H9 (cell line): ENCODE results near the gene ZNF616. TPM values are rescaled to one million over a fixed set of nuclear protein-coding genes. Genes with fewer than 3 reads are reported as not detected.

Experiments used
- DNase-seq: peaks from one replicate; pipeline ENCODE4 v3.0.0-alpha.2; 2017
- H2AFZ ChIP-seq: one replicate; pipeline ENCODE4 v1.6.1; 2013; ENCODE audit warnings: mild to moderate bottlenecking, low read length, control low read depth, moderate library complexity
- H2AK5ac ChIP-seq: 2 replicates; pipeline ENCODE4 v1.6.1; 2013; ENCODE audit warnings: low read length, control low read depth, mixed read lengths; ENCODE audit not compliant: insufficient read length
- H2BK120ac ChIP-seq: one replicate; pipeline ENCODE4 v1.6.1; 2013; ENCODE audit warnings: low read depth, mild to moderate bottlenecking, low read length, control low read depth, inconsistent platforms; ENCODE audit not compliant: poor library complexity, severe bottlenecking
- H2BK12ac ChIP-seq: 2 replicates; pipeline ENCODE4 v1.6.1; 2013; ENCODE audit warnings: low read length, control low read depth, mixed read lengths, low read depth; ENCODE audit not compliant: insufficient read length
- H2BK15ac ChIP-seq: 2 replicates; pipeline ENCODE4 v1.6.1; 2013; ENCODE audit warnings: low read depth, low read length, control low read depth
- H2BK20ac ChIP-seq: one replicate; pipeline ENCODE4 v1.6.1; 2013; ENCODE audit warnings: low read depth, mild to moderate bottlenecking, low read length, control low read depth, inconsistent platforms; ENCODE audit not compliant: poor library complexity, severe bottlenecking
- H2BK5ac ChIP-seq: 2 replicates; pipeline ENCODE4 v1.6.1; 2013; ENCODE audit warnings: low read length, control low read depth, mixed read lengths; ENCODE audit not compliant: insufficient read length
- H3K14ac ChIP-seq: 2 replicates; pipeline ENCODE4 v1.6.1; 2013; ENCODE audit warnings: low read length, control low read depth; ENCODE audit not compliant: insufficient read depth
- H3K18ac ChIP-seq: 2 replicates; pipeline ENCODE4 v1.6.1; 2013; ENCODE audit warnings: low read depth, mild to moderate bottlenecking, mixed read lengths, low read length, control low read depth; ENCODE audit not compliant: insufficient read length
- H3K23ac ChIP-seq: 2 replicates; pipeline ENCODE4 v1.6.1; 2013; ENCODE audit warnings: low read length, control low read depth, mixed read lengths, low read depth; ENCODE audit not compliant: insufficient read length
- H3K23me2 ChIP-seq: 2 replicates; pipeline ENCODE4 v1.6.1; 2013; ENCODE audit warnings: low read depth, mild to moderate bottlenecking, mixed read lengths, low read length, control low read depth; ENCODE audit not compliant: insufficient read length, poor library complexity, severe bottlenecking
- H3K27ac ChIP-seq: 2 replicates; pipeline ENCODE4 v1.5.1; 2013; ENCODE audit warnings: low read length, control low read depth, mixed read lengths, low read depth; ENCODE audit not compliant: insufficient read length
- H3K27me3 ChIP-seq: 2 replicates; pipeline ENCODE4 v1.6.1; 2013; ENCODE audit warnings: low read length, control low read depth, inconsistent platforms; ENCODE audit not compliant: insufficient read depth
- H3K4ac ChIP-seq: 2 replicates; pipeline ENCODE4 v1.6.1; 2013; ENCODE audit warnings: low read depth, mild to moderate bottlenecking, control low read depth, inconsistent platforms, low read length, moderate library complexity
- H3K4me1 ChIP-seq: 2 replicates; pipeline ENCODE4 v1.6.1; 2013; ENCODE audit warnings: low read length, control low read depth, inconsistent platforms; ENCODE audit not compliant: insufficient read depth
- H3K4me2 ChIP-seq: 2 replicates; pipeline ENCODE4 v1.6.1; 2013; ENCODE audit warnings: low read length, control low read depth, mixed read lengths; ENCODE audit not compliant: insufficient read length, insufficient read depth
- H3K56ac ChIP-seq: 2 replicates; pipeline ENCODE4 v1.6.1; 2013; ENCODE audit warnings: low read depth, mild to moderate bottlenecking, mixed read lengths, low read length, control low read depth; ENCODE audit not compliant: insufficient read length
- H3K79me1 ChIP-seq: 2 replicates; pipeline ENCODE4 v1.6.1; 2013; ENCODE audit warnings: low read depth, mild to moderate bottlenecking, moderate library complexity, low read length, control low read depth, inconsistent platforms; ENCODE audit not compliant: insufficient read depth, poor library complexity, severe bottlenecking
- H3K79me2 ChIP-seq: 2 replicates; pipeline ENCODE4 v1.6.1; 2013; ENCODE audit warnings: low read length, control low read depth, inconsistent platforms; ENCODE audit not compliant: insufficient read depth
- H3K9ac ChIP-seq: 2 replicates; pipeline ENCODE4 v1.6.1; 2013; ENCODE audit warnings: low read length, control low read depth, mixed read lengths; ENCODE audit not compliant: insufficient read length; ENCODE audit errors: extremely low read depth
- H3K9me3 ChIP-seq: one replicate; pipeline ENCODE4 v1.6.1; 2013; ENCODE audit warnings: low read depth, low read length, inconsistent platforms; ENCODE audit not compliant: control insufficient read depth
- H3T11ph ChIP-seq: one replicate; pipeline ENCODE4 v1.6.1; 2013; ENCODE audit warnings: mild to moderate bottlenecking, low read length, control low read depth, inconsistent platforms
- H4K20me1 ChIP-seq: one replicate; pipeline ENCODE4 v1.6.1; 2013; ENCODE audit not compliant: control insufficient read depth, insufficient read length, insufficient read depth
- H4K5ac ChIP-seq: 2 replicates; pipeline ENCODE4 v1.6.1; 2013; ENCODE audit warnings: low read depth, mild to moderate bottlenecking, mixed read lengths, low read length, control low read depth; ENCODE audit not compliant: insufficient read length
- H4K8ac ChIP-seq: replicated peaks from 2 replicates; pipeline ENCODE4 v1.6.1; 2013; ENCODE audit warnings: low read length, control low read depth, mixed read lengths, low read depth; ENCODE audit not compliant: insufficient read length
- H4K91ac ChIP-seq: 2 replicates; pipeline ENCODE4 v1.6.1; 2013; ENCODE audit warnings: low read depth, mild to moderate bottlenecking, moderate library complexity, mixed read lengths, low read length, control low read depth; ENCODE audit not compliant: insufficient read length
- H3K27ac Mint-ChIP-seq, 3 experiments: 2 replicates in 2 of 3; 3 replicates in 1 of 3; pipeline ENCODE4 v1.8.0; 2020 to 2021; ENCODE audit warnings: mixed read lengths in 3 of 3, mild to moderate bottlenecking in 1 of 3, moderate library complexity in 1 of 3
- H3K27me3 Mint-ChIP-seq: 2 replicates; pipeline ENCODE4 v1.8.0; 2021; ENCODE audit warnings: low read depth, mild to moderate bottlenecking, moderate library complexity, mixed read lengths
- H3K36me3 Mint-ChIP-seq, 3 experiments: 2 replicates in 2 of 3; 3 replicates in 1 of 3; pipeline ENCODE4 v1.8.0; 2020 to 2021; ENCODE audit warnings: low read depth in 3 of 3, mixed read lengths in 3 of 3; ENCODE audit not compliant: insufficient read depth in 1 of 3
- H3K4me1 Mint-ChIP-seq, 2 experiments: 2 replicates each; pipeline ENCODE4 v1.8.0; 2020; ENCODE audit warnings: mixed read lengths in 2 of 2
- H3K4me3 Mint-ChIP-seq, 2 experiments: 2 replicates in 1 of 2; 3 replicates in 1 of 2; pipeline ENCODE4 v1.8.0; 2020 to 2021; ENCODE audit warnings: mild to moderate bottlenecking in 2 of 2, mixed read lengths in 2 of 2, moderate library complexity in 1 of 2
- H3K9me3 Mint-ChIP-seq, 2 experiments: 2 replicates in 1 of 2; 3 replicates in 1 of 2; pipeline ENCODE4 v1.8.0; 2020; ENCODE audit warnings: mild to moderate bottlenecking in 2 of 2, mixed read lengths in 2 of 2, moderate library complexity in 1 of 2
- WGBS: extraction: QIAGEN DNeasy Blood & Tissue Kit; methylation state at CpG from one replicate; pipeline ENCODE4 v1.1.7; 2013; ENCODE audit warnings: missing lambda C conversion rate, low lambda C conversion rate, mixed read lengths; ENCODE audit not compliant: insufficient read length; ENCODE audit errors: extremely low coverage; 5-methylcytosine and 5-hydroxymethylcytosine counted together
- total RNA-seq: library from RNA; stranded (reverse); gene quantifications from 2 replicates; pipeline ENCODE4 v1.2.1, GENCODE V29; 2021
- TF ChIP-seq, protein P1 (sequence below): fragments of 200-600 bp; sonication (generic); conservative IDR thresholded peaks from 3 replicates; pipeline ENCODE4 v1.8.0; 2021; ENCODE audit warnings: antibody characterized with exemption, mild to moderate bottlenecking

Gene ZNF616
- total RNA-seq, 1 experiment from 2014 or later = 32.0 TPM

DNA sequence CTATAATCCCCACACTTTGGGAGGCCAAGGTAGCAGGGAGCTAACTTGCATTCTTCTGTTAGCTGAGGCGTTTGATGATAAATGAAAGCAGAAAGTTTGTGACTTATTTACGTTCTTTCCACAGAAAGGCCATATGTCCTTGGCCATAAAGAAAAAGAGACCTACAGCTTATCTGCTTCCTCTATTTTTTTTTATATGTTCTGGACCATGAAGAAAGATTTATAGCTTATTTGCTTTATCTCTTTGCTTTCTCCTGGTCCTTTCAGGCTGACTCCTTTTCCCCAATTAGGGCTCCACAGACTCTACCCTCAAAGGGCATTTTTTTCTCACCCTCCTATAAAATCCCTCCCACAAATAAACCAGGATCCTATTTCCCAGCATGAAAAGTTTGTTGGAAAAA lies 1.5 kb upstream of the ZNF616 start:
- H2BK120ac ChIP-seq = no peak overlapping the region
- Mint-ChIP-seq H3K4me1 (peaks cover 13 to 16% of the 10 kb centered on the region in 2 experiments), H3K27me3 (no peaks in the 10 kb centered on the region), H3K4me3 (no peak overlapping the region), H3K9me3 (peaks cover 22 to 35% of the 10 kb centered on the region in 2 experiments), H3K27ac (no peak overlapping the region), H3K36me3 (peaks cover 14 to 29% (median 23%) of the 10 kb centered on the region in 3 experiments)
- H2BK12ac ChIP-seq = no peak overlapping the region
- H3K4ac ChIP-seq = no peak overlapping the region
- no peak overlapping the region for H3K23ac ChIP-seq
- H2AK5ac ChIP-seq = no peak overlapping the region
- H4K91ac ChIP-seq = no peak overlapping the region
- H3K23me2 ChIP-seq = peaks cover 14% of the 10 kb centered on the region
- no peak overlapping the region for H4K8ac ChIP-seq
- no CpG with 5 or more reads among the region's 2 CpGs for WGBS
- TF ChIP-seq, protein P1, sequence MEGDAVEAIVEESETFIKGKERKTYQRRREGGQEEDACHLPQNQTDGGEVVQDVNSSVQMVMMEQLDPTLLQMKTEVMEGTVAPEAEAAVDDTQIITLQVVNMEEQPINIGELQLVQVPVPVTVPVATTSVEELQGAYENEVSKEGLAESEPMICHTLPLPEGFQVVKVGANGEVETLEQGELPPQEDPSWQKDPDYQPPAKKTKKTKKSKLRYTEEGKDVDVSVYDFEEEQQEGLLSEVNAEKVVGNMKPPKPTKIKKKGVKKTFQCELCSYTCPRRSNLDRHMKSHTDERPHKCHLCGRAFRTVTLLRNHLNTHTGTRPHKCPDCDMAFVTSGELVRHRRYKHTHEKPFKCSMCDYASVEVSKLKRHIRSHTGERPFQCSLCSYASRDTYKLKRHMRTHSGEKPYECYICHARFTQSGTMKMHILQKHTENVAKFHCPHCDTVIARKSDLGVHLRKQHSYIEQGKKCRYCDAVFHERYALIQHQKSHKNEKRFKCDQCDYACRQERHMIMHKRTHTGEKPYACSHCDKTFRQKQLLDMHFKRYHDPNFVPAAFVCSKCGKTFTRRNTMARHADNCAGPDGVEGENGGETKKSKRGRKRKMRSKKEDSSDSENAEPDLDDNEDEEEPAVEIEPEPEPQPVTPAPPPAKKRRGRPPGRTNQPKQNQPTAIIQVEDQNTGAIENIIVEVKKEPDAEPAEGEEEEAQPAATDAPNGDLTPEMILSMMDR = no peak
- H3K79me1 ChIP-seq = no peaks in the 10 kb centered on the region
- H3K14ac ChIP-seq = no peak overlapping the region
- H3K4me2 ChIP-seq = no peak overlapping the region
- H3K18ac ChIP-seq = no peak overlapping the region
- no peaks in the 10 kb centered on the region for H3K27me3 ChIP-seq
- H4K5ac ChIP-seq = no peak overlapping the region
- H3K9ac ChIP-seq = no peak overlapping the region
- no peak overlapping the region for H2BK20ac ChIP-seq
- H3K4me1 ChIP-seq = no peaks in the 10 kb centered on the region
- no peak overlapping the region for H2BK5ac ChIP-seq
- H3K9me3 ChIP-seq = no peaks in the 10 kb centered on the region
- no peak overlapping the region for H2AFZ ChIP-seq
- peaks cover 2% of the 10 kb centered on the region for H4K20me1 ChIP-seq
- no peak for DNase-seq
- H2BK15ac ChIP-seq = no peak overlapping the region
- H3K56ac ChIP-seq = no peak overlapping the region
- H3K27ac ChIP-seq = no peak overlapping the region
- no peak overlapping the region for H3T11ph ChIP-seq
- H3K79me2 ChIP-seq = peaks cover 8% of the 10 kb centered on the region; the same call in 1 of the 2 replicates
